Esophagus muscularis mucosa (tissue), 4 donors: ENCODE measurements around the gene LRRC45.

Experiments
- EP300 ChIP-seq: sonication (generic); formaldehyde crosslinking; IDR thresholded peaks from one replicate; pipeline ENCODE4 v1.6.1; 2017; ENCODE audit warnings: antibody characterized with exemption
- POLR2A ChIP-seq: fragments of 450-650 bp; IDR thresholded peaks from one replicate; pipeline ENCODE4 v1.6.1; 2017; ENCODE audit warnings: antibody characterized with exemption, moderate library complexity, mild to moderate bottlenecking, low read depth
- POLR2AphosphoS5 ChIP-seq, 2 donors: sonication (generic); formaldehyde crosslinking; IDR thresholded peaks; one replicate each; pipeline ENCODE4 v1.6.1; 2017; ENCODE audit warnings: antibody characterized with exemption in 2 of 2
- TF ChIP-seq, protein P1 (sequence below), 3 experiments: fragments of 200-600 bp in 2 of 3; fragments of 450-650 bp in 1 of 3; sonication (generic) in 2 of 3; IDR thresholded peaks; one replicate each; pipeline ENCODE4 v1.5.1; 2017 to 2019; ENCODE audit warnings: antibody characterized with exemption in 3 of 3, mild to moderate bottlenecking in 2 of 3, moderate library complexity in 1 of 3

DNA sequence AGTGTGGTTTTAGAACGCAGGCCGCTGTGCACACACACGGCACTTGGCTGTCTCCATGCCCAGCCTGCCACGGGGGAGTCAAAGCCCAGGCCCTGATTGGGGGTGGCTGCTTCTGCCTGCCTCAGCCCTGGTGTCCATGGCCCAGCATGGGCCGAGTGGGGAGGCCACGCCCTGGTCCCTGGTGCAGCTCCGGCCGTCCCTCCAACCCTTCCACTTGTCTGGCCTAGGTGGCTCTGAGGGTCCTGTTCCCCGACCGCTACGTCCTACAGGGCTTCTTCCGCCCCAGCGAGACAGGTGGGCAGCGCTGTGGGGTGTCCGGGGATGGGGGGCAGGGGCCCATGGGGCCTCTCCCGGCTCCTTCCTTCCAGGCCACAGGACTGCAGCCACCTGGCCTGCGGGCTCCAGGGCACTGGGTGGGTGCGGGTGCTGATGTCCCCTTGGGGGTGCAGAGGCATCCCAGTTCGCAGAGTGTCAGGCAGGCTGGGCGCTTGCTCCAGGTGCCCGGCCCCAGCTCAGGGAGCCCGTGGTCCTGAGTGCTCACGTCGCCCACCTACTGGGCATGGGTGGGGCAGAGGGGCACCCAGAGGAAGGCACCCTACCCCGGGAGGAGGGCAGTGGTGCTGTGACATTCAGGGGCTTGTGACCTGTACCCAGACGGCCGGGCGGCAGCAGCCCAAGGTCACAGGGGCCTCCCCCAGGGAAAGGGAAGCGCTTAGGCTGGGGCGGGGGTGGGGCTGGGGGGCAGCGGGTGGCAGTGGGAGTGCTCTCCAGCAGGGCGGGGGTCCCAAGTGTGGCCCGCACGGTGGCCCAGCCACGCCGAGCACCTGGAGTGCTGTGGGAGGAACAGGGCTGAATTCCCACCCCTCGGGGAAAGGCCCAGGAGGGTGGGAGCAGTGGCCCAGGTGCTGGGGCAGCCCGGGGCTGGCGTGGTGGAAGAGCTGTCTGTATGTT is 12.3 kb upstream of the LRRC45 start:
- TF ChIP-seq, protein P1, sequence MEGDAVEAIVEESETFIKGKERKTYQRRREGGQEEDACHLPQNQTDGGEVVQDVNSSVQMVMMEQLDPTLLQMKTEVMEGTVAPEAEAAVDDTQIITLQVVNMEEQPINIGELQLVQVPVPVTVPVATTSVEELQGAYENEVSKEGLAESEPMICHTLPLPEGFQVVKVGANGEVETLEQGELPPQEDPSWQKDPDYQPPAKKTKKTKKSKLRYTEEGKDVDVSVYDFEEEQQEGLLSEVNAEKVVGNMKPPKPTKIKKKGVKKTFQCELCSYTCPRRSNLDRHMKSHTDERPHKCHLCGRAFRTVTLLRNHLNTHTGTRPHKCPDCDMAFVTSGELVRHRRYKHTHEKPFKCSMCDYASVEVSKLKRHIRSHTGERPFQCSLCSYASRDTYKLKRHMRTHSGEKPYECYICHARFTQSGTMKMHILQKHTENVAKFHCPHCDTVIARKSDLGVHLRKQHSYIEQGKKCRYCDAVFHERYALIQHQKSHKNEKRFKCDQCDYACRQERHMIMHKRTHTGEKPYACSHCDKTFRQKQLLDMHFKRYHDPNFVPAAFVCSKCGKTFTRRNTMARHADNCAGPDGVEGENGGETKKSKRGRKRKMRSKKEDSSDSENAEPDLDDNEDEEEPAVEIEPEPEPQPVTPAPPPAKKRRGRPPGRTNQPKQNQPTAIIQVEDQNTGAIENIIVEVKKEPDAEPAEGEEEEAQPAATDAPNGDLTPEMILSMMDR (IDR thresholded peaks at IDR 0.05) = no peak
- no peak for TF ChIP-seq EP300
- no peak for TF ChIP-seq POLR2A
- TF ChIP-seq POLR2AphosphoS5 (IDR thresholded peaks at IDR 0.05) = no peak
